ENCODE results near the gene RNF208. TPM values are rescaled to one million over a fixed set of nuclear protein-coding genes. Genes with fewer than 3 reads are reported as not detected.

RNF208 gene
- total and polyA plus RNA-seq, 9 of the 15 experiments (the other 6 are each of a cell fraction or from before 2014, with no cell fraction given), result 0.15 to 6.9 (median 0.50) TPM; not detected in 2

- no peak for TF ChIP-seq CGGBP1 (CRISPR knock-in tag; IDR thresholded peaks at IDR 0.05)
- TF ChIP-seq RBFOX2 (IDR thresholded peaks at IDR 0.05; ENCODE audit: low read depth, low read length), result 0 out of 2 replicates have a peak, but pooled peaks have one; percentile 13
- Histone ChIP-seq H3K4me2 (ENCODE audit: insufficient read depth, low read length) (no peak overlapping the region; the same call in 1 of the 2 replicates), H3K36me3 (ENCODE audit: control insufficient read depth, insufficient read depth, low read length) (peaks cover 35% of the 10 kb centered on the region; the same call in 2 of the 3 replicates), H3K9ac (ENCODE audit: insufficient read depth in 1 of 2, low read depth in 2 of 2, low read length in 2 of 2) (peak overlapping the region in 1 of 2 experiments; percentile 92; a peak in 2 of 4 replicates), H3K27me3 (ENCODE audit: control insufficient read depth in 2 of 2, insufficient read depth in 2 of 2, low read length in 2 of 2) (no peaks in the 10 kb centered on the region), H3K27ac (ENCODE audit: extremely low read depth, low read depth, low read length) (no peak overlapping the region), H3K9me1 (ENCODE audit: control insufficient read depth, insufficient read depth, low read length) (no peaks in the 10 kb centered on the region), H4K20me1 (replicated peaks; ENCODE audit: control insufficient read depth, insufficient read depth, low read length) (peaks cover 2% of the 10 kb centered on the region; the same call in 1 of the 2 replicates), H3K79me2 (ENCODE audit: control insufficient read depth, insufficient read depth, low read length) (peaks cover 18% of the 10 kb centered on the region; the same call in 2 of the 3 replicates), H3K4me3 (no peak overlapping the region), H3K4me1 (replicated peaks in 1 of 2; ENCODE audit: control insufficient read depth in 2 of 2, insufficient read depth in 2 of 2, low read length in 2 of 2) (peaks cover 27 to 88% of the 10 kb centered on the region in 2 experiments), H3K9me3 (replicated peaks; ENCODE audit: control insufficient read depth, insufficient read depth, low read depth, low read length) (no peaks in the 10 kb centered on the region), H2AFZ (ENCODE audit: low read depth, low read length) (no peak overlapping the region)
- in situ Hi-C loops (cut with MboI), result no loop called here
- 92% methylated on average over 24 of the region's 30 CpGs for WGBS (ENCODE audit: insufficient coverage, low coverage, missing lambda C conversion rate)
- no peak for DNase-seq (ENCODE audit: extremely low read depth in 1 of 4, low spot score in 3 of 4)
- POLR2A ChIA-PET, result interaction anchor here (0.6 to 1.6 kb wide), 6 partner anchors 10 to 89 kb away, joined by 3 to 5 read pairs (median 4); no protein-coding TSS in a partner anchor
- no peak for ATAC-seq
- FAIRE-seq, result no peak
- BruUV-seq (replicated peaks), result no TSS peak
- intact Hi-C loops (cut with micrococcal nuclease), result no loop called here
- CTCF ChIA-PET (ENCODE audit: low intra/inter-chr PET ratio), result no interaction called here
Measured at GRCh38 chr9:137216188-137216965, 5.7 kb downstream of the RNF208 start.

Data from K562 (cell line).